ENCODE data around the gene ELMO3.
A peak's percentile ranks its signal among the peaks of the same experiment; 100 is the strongest.

The ELMO3 gene

DNA sequence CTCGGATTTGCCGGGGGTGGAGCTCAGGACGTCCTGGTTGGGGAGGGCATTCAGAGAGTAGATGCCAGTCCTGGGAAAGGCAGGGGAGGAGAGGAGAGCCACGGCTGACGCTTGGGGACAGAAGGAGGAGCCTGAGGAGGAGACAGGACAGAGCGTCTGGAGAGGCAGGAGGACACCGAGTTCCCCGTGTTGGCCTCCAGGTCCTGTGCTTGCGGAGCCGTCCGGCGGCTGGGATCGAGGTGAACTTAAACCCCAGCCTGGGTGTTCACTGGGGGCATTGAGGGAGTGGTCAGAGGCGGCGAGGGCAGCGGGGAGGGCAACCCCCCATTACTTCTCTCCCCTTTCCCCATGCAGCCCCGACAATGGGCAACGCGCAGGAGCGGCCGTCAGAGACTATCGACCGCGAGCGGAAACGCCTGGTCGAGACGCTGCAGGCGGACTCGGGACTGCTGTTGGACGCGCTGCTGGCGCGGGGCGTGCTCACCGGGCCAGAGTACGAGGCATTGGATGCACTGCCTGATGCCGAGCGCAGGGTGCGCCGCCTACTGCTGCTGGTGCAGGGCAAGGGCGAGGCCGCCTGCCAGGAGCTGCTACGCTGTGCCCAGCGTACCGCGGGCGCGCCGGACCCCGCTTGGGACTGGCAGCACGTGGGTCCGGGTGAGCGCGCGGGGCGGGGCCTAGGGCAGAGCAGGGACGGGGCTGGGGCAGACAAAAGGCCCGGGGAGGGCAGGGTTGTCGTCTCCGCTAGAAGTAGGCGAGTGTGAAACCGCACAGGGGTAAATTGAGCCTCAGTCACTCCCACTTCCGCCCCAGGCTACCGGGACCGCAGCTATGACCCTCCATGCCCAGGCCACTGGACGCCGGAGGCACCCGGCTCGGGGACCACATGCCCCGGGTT lies 24.9 kb upstream of the ELMO3 start (continued):
- TF ChIP-seq ZXDB (tag by site-specific recombination; IDR thresholded peaks at IDR 0.05) (peak; percentile 66; the same call in 1 of the 2 replicates), SP2 (tag by site-specific recombination; IDR thresholded peaks at IDR 0.05) (peak; percentile 84), ZBTB48 (tag by site-specific recombination; IDR thresholded peaks at IDR 0.05) (no peak), ZNF660 (tag by site-specific recombination; IDR thresholded peaks at IDR 0.05) (peak; percentile 66; the same call in 1 of the 2 replicates), YY1 (tag by site-specific recombination; IDR thresholded peaks at IDR 0.05) (no peak), KLF1 (tag by site-specific recombination; IDR thresholded peaks at IDR 0.05) (peak; percentile 57), ZNF768 (tag by site-specific recombination; IDR thresholded peaks at IDR 0.05) (no peak), ZBTB17 (tag by site-specific recombination; IDR thresholded peaks at IDR 0.05) (peak; percentile 91), HOXC10 (CRISPR knock-in tag; IDR thresholded peaks at IDR 0.05) (no peak), KLF16 (tag by site-specific recombination; IDR thresholded peaks at IDR 0.05) (peak; percentile 60), ZNF610 (tag by site-specific recombination; IDR thresholded peaks at IDR 0.05; ENCODE audit: borderline replicate concordance) (no peak), ZNF146 (tag by site-specific recombination; IDR thresholded peaks at IDR 0.05) (no peak), ZIC2 (tag by site-specific recombination; IDR thresholded peaks at IDR 0.05) (peak; percentile 84)
- TF ChIP-seq, protein P1, sequence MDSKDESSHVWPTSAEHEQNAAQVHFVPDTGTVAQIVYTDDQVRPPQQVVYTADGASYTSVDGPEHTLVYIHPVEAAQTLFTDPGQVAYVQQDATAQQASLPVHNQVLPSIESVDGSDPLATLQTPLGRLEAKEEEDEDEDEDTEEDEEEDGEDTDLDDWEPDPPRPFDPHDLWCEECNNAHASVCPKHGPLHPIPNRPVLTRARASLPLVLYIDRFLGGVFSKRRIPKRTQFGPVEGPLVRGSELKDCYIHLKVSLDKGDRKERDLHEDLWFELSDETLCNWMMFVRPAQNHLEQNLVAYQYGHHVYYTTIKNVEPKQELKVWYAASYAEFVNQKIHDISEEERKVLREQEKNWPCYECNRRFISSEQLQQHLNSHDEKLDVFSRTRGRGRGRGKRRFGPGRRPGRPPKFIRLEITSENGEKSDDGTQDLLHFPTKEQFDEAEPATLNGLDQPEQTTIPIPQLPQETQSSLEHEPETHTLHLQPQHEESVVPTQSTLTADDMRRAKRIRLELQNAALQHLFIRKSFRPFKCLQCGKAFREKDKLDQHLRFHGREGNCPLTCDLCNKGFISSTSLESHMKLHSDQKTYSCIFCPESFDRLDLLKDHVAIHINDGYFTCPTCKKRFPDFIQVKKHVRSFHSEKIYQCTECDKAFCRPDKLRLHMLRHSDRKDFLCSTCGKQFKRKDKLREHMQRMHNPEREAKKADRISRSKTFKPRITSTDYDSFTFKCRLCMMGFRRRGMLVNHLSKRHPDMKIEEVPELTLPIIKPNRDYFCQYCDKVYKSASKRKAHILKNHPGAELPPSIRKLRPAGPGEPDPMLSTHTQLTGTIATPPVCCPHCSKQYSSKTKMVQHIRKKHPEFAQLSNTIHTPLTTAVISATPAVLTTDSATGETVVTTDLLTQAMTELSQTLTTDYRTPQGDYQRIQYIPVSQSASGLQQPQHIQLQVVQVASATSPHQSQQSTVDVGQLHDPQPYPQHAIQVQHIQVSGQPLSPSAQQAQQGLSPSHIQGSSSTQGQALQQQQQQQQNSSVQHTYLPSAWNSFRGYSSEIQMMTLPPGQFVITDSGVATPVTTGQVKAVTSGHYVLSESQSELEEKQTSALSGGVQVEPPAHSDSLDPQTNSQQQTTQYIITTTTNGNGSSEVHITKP (tag by site-specific recombination; IDR thresholded peaks at IDR 0.05), result peak; percentile 41; the same call in 1 of the 2 replicates
- TF ChIP-seq, protein P2, sequence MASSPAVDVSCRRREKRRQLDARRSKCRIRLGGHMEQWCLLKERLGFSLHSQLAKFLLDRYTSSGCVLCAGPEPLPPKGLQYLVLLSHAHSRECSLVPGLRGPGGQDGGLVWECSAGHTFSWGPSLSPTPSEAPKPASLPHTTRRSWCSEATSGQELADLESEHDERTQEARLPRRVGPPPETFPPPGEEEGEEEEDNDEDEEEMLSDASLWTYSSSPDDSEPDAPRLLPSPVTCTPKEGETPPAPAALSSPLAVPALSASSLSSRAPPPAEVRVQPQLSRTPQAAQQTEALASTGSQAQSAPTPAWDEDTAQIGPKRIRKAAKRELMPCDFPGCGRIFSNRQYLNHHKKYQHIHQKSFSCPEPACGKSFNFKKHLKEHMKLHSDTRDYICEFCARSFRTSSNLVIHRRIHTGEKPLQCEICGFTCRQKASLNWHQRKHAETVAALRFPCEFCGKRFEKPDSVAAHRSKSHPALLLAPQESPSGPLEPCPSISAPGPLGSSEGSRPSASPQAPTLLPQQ (tag by site-specific recombination; IDR thresholded peaks at IDR 0.05), result peak; percentile 77
- TF ChIP-seq, protein P3, sequence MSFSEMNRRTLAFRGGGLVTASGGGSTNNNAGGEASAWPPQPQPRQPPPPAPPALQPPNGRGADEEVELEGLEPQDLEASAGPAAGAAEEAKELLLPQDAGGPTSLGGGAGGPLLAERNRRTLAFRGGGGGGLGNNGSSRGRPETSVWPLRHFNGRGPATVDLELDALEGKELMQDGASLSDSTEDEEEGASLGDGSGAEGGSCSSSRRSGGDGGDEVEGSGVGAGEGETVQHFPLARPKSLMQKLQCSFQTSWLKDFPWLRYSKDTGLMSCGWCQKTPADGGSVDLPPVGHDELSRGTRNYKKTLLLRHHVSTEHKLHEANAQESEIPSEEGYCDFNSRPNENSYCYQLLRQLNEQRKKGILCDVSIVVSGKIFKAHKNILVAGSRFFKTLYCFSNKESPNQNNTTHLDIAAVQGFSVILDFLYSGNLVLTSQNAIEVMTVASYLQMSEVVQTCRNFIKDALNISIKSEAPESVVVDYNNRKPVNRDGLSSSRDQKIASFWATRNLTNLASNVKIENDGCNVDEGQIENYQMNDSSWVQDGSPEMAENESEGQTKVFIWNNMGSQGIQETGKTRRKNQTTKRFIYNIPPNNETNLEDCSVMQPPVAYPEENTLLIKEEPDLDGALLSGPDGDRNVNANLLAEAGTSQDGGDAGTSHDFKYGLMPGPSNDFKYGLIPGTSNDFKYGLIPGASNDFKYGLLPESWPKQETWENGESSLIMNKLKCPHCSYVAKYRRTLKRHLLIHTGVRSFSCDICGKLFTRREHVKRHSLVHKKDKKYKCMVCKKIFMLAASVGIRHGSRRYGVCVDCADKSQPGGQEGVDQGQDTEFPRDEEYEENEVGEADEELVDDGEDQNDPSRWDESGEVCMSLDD (tag by site-specific recombination; IDR thresholded peaks at IDR 0.05), result 0 out of 2 replicates have a peak, but pooled peaks have one; percentile 36
- TF ChIP-seq, protein P4, sequence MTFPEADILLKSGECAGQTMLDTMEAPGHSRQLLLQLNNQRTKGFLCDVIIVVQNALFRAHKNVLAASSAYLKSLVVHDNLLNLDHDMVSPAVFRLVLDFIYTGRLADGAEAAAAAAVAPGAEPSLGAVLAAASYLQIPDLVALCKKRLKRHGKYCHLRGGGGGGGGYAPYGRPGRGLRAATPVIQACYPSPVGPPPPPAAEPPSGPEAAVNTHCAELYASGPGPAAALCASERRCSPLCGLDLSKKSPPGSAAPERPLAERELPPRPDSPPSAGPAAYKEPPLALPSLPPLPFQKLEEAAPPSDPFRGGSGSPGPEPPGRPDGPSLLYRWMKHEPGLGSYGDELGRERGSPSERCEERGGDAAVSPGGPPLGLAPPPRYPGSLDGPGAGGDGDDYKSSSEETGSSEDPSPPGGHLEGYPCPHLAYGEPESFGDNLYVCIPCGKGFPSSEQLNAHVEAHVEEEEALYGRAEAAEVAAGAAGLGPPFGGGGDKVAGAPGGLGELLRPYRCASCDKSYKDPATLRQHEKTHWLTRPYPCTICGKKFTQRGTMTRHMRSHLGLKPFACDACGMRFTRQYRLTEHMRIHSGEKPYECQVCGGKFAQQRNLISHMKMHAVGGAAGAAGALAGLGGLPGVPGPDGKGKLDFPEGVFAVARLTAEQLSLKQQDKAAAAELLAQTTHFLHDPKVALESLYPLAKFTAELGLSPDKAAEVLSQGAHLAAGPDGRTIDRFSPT (tag by site-specific recombination; IDR thresholded peaks at IDR 0.05), result 0 out of 2 replicates have a peak, but pooled peaks have one; percentile 36
- TF ChIP-seq, protein P5, sequence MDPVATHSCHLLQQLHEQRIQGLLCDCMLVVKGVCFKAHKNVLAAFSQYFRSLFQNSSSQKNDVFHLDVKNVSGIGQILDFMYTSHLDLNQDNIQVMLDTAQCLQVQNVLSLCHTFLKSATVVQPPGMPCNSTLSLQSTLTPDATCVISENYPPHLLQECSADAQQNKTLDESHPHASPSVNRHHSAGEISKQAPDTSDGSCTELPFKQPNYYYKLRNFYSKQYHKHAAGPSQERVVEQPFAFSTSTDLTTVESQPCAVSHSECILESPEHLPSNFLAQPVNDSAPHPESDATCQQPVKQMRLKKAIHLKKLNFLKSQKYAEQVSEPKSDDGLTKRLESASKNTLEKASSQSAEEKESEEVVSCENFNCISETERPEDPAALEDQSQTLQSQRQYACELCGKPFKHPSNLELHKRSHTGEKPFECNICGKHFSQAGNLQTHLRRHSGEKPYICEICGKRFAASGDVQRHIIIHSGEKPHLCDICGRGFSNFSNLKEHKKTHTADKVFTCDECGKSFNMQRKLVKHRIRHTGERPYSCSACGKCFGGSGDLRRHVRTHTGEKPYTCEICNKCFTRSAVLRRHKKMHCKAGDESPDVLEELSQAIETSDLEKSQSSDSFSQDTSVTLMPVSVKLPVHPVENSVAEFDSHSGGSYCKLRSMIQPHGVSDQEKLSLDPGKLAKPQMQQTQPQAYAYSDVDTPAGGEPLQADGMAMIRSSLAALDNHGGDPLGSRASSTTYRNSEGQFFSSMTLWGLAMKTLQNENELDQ (tag by site-specific recombination; IDR thresholded peaks at IDR 0.05; ENCODE audit: low read depth), result no peak
- TF ChIP-seq, protein P6, sequence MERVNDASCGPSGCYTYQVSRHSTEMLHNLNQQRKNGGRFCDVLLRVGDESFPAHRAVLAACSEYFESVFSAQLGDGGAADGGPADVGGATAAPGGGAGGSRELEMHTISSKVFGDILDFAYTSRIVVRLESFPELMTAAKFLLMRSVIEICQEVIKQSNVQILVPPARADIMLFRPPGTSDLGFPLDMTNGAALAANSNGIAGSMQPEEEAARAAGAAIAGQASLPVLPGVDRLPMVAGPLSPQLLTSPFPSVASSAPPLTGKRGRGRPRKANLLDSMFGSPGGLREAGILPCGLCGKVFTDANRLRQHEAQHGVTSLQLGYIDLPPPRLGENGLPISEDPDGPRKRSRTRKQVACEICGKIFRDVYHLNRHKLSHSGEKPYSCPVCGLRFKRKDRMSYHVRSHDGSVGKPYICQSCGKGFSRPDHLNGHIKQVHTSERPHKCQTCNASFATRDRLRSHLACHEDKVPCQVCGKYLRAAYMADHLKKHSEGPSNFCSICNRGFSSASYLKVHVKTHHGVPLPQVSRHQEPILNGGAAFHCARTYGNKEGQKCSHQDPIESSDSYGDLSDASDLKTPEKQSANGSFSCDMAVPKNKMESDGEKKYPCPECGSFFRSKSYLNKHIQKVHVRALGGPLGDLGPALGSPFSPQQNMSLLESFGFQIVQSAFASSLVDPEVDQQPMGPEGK (tag by site-specific recombination; IDR thresholded peaks at IDR 0.05), result peak; percentile 77; the same call in 1 of the 2 replicates
- TF ChIP-seq, protein P7, sequence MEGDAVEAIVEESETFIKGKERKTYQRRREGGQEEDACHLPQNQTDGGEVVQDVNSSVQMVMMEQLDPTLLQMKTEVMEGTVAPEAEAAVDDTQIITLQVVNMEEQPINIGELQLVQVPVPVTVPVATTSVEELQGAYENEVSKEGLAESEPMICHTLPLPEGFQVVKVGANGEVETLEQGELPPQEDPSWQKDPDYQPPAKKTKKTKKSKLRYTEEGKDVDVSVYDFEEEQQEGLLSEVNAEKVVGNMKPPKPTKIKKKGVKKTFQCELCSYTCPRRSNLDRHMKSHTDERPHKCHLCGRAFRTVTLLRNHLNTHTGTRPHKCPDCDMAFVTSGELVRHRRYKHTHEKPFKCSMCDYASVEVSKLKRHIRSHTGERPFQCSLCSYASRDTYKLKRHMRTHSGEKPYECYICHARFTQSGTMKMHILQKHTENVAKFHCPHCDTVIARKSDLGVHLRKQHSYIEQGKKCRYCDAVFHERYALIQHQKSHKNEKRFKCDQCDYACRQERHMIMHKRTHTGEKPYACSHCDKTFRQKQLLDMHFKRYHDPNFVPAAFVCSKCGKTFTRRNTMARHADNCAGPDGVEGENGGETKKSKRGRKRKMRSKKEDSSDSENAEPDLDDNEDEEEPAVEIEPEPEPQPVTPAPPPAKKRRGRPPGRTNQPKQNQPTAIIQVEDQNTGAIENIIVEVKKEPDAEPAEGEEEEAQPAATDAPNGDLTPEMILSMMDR (tag by site-specific recombination; IDR thresholded peaks at IDR 0.05), result peak; percentile 88
